Neural progenitor cell (in vitro differentiated cells): ENCODE results near the gene CPHXL.

ENCODE experiments used
- EZH2 ChIP-seq: fragments of 200-600 bp; sonication (generic); IDR thresholded peaks from 2 replicates; pipeline ENCODE4 v1.6.1; 2017; ENCODE audit warnings: antibody characterized with exemption, mild to moderate bottlenecking, moderate library complexity
- EZH2phosphoT487 ChIP-seq: fragments of 200-600 bp; sonication (generic); IDR thresholded peaks from 2 replicates; pipeline ENCODE4 v1.6.1; 2017; ENCODE audit warnings: antibody characterized with exemption
- TF ChIP-seq, protein P1 (sequence below): fragments of 200-600 bp; sonication (generic); IDR thresholded peaks from 2 replicates; pipeline ENCODE4 v1.5.1; 2017; ENCODE audit warnings: antibody characterized with exemption, mild to moderate bottlenecking

DNA sequence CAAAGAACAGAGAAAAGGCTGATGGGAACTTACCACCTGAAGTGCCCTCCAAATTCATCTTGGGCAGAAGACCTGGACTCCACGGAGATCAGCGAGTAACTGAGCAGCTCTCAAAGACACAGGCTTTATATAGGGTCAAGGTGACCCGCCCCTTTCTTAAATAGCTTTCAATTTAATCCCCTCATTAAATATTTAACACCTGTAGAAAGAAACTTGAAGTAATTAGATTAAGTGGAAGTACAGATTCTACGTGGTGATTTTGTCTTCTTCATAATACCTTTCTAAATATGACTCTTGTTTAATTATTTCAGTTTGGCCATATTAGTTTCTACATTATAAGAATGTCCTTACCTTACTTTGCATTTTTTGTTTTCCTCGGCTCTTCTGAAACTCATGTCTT is 24.9 kb downstream of the CPHXL start, which contains the start of gene DUXB:
- TF ChIP-seq, protein P1, sequence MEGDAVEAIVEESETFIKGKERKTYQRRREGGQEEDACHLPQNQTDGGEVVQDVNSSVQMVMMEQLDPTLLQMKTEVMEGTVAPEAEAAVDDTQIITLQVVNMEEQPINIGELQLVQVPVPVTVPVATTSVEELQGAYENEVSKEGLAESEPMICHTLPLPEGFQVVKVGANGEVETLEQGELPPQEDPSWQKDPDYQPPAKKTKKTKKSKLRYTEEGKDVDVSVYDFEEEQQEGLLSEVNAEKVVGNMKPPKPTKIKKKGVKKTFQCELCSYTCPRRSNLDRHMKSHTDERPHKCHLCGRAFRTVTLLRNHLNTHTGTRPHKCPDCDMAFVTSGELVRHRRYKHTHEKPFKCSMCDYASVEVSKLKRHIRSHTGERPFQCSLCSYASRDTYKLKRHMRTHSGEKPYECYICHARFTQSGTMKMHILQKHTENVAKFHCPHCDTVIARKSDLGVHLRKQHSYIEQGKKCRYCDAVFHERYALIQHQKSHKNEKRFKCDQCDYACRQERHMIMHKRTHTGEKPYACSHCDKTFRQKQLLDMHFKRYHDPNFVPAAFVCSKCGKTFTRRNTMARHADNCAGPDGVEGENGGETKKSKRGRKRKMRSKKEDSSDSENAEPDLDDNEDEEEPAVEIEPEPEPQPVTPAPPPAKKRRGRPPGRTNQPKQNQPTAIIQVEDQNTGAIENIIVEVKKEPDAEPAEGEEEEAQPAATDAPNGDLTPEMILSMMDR = no peak
- no peak for TF ChIP-seq EZH2
- no peak for TF ChIP-seq EZH2phosphoT487
